Calu3 (cell line): ENCODE measurements around the gene PUM1. TPM values are rescaled to one million over a fixed set of nuclear protein-coding genes. Genes with fewer than 3 reads are reported as not detected.
"Not testable (repeated sequence)": the region's sequence is repeated elsewhere in the genome, so short reads cannot be mapped to it uniquely, and the experiment has no call there.

Experiments used
- BruUV-seq: library from RNA; stranded (reverse); fragments of 400-500 nt; replicated peaks from 2 replicates; lab custom pipeline; 2021; lab: Mats Ljungman, UMichigan
- CTCF ChIA-PET: fragments of 300-600 bp; sonication (Branson Sonifier 250); formaldehyde crosslinking; loops from one replicate; lab custom pipeline; 2022; ENCODE audit warnings: antibody characterized with exemption; lab: Charles Lee
- DNase-seq: peaks from one replicate; pipeline ENCODE4 v3.0.0; 2022
- H3K27ac Mint-ChIP-seq: one replicate; pipeline ENCODE4 v1.8.0; 2022; ENCODE audit warnings: mixed read lengths; ENCODE audit not compliant: unreplicated experiment
- H3K27me3 Mint-ChIP-seq: one replicate; pipeline ENCODE4 v1.8.0; 2022; ENCODE audit warnings: mixed read lengths; ENCODE audit not compliant: unreplicated experiment
- H3K36me3 Mint-ChIP-seq: one replicate; pipeline ENCODE4 v1.8.0; 2022; ENCODE audit warnings: mild to moderate bottlenecking, moderate library complexity, mixed read lengths; ENCODE audit not compliant: insufficient read depth, unreplicated experiment
- H3K4me1 Mint-ChIP-seq: one replicate; pipeline ENCODE4 v1.8.0; 2022; ENCODE audit warnings: mild to moderate bottlenecking, low read depth, mixed read lengths; ENCODE audit not compliant: unreplicated experiment
- H3K4me3 Mint-ChIP-seq: one replicate; pipeline ENCODE4 v1.8.0; 2022; ENCODE audit warnings: mild to moderate bottlenecking, low read depth, moderate library complexity, mixed read lengths; ENCODE audit not compliant: unreplicated experiment
- H3K9me3 Mint-ChIP-seq: one replicate; pipeline ENCODE4 v1.8.0; 2022; ENCODE audit warnings: low read depth, mixed read lengths; ENCODE audit not compliant: unreplicated experiment
- CTCF ChIP-seq: fragments of 200-600 bp; IDR thresholded peaks from one replicate; pipeline ENCODE4 v1.8.0; 2022; ENCODE audit warnings: antibody characterized with exemption; ENCODE audit not compliant: unreplicated experiment
- intact Hi-C: fragments of 100-400 bp; cut with micrococcal nuclease; formaldehyde crosslinking; loops from one replicate; pipeline ENCODE4 v1.10.0; 2022; ENCODE audit not compliant: unreplicated experiment
- total RNA-seq: library from RNA; stranded (reverse); gene quantifications from 2 replicates; pipeline ENCODE4 v1.2.3, GENCODE V29; 2022

PUM1 gene
- total RNA-seq, 1 experiment from 2014 or later = 163 TPM

DNA sequence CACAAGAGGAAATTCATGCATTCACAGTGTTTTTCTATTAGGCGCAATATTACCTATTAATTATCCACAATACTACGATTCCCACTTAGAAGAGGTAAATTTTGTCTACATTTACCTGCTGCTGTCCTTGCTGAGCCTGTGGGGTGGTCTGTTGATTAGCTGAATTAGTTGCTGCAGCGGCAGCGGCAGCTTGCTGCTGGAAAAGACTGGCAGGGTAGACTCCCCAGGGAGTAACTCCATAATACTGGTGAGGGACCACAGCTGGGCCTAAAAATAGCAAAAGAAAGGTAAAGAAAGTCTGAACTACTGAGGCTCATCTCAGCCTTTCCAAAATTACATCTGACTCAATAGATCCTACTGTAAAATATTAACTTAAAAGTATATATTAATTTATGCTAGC, 91.0 kb downstream of the PUM1 start:
- TF ChIP-seq CTCF = no peak
- CTCF ChIA-PET = no interaction called here
- no TSS peak for BruUV-seq
- intact Hi-C loops = no loop called here
- H3K36me3 Mint-ChIP-seq = peaks cover 87% of the 10 kb centered on the region
- H3K4me3 Mint-ChIP-seq = peak overlapping the region; percentile 35
- no peaks in the 10 kb centered on the region for H3K9me3 Mint-ChIP-seq
- H3K27ac Mint-ChIP-seq = peak overlapping the region; percentile 80
- DNase-seq = no peak
- H3K4me1 Mint-ChIP-seq = peaks cover 56% of the 10 kb centered on the region
- no peaks in the 10 kb centered on the region for H3K27me3 Mint-ChIP-seq

- BruUV-seq, H3K9me3 Mint-ChIP-seq, H3K4me3 Mint-ChIP-seq, CTCF ChIA-PET, DNase-seq, H3K27me3 Mint-ChIP-seq, intact Hi-C loops: not testable (repeated sequence)
- H3K27ac Mint-ChIP-seq = peak overlapping the region; percentile 69
- peaks cover 88% of the 10 kb centered on the region for H3K36me3 Mint-ChIP-seq
- H3K4me1 Mint-ChIP-seq = peaks cover 52% of the 10 kb centered on the region
These were observed 93.2 kb downstream of the PUM1 start for GRCh38 chr1:30972349-30972748.

DNA sequence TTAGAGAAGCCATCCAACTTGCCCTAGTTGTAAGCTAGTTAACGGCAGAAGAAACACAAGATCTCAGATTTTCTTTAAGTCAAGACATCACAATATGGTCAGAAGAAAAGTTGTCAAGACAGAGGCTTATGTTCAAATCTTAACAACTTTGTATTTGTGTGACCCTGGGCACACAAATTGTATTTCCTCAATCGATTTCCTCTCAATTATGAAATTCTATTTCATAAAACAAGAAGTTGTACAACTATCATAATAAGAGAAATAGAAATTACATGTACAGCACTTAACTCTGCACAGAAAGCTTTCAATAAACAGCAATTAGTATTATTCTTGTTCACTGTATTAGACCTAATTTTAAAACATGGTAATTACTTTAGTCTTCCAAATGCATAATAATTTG, 94.0 kb downstream of the PUM1 start:
- H3K36me3 Mint-ChIP-seq = peaks cover 88% of the 10 kb centered on the region
- no peak for TF ChIP-seq CTCF

DNA sequence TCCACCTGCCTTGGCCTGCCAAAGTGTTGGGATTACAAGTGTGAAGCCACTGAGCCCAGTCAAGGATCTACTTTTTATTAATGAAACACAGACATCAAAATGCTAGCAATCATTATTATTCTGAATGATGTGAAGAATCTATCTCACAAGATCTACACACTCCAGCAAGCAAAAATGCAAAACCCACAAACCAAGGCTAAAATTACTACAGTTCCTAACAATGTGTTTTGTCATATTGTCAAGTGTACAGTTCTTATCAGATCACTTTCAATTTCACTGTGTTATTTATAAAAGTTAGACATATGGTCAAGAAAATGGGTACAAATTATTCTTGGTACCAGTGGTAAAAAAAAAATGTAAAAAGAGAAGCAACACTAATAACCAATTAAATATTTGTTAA, 95.6 kb downstream of the PUM1 start:
- CTCF ChIA-PET = no interaction called here
- H3K27ac Mint-ChIP-seq = no peak overlapping the region
- no peak for DNase-seq
- TF ChIP-seq CTCF = no peak
- peaks cover 93% of the 10 kb centered on the region for H3K36me3 Mint-ChIP-seq
- peaks cover 58% of the 10 kb centered on the region for H3K4me1 Mint-ChIP-seq
- no peaks in the 10 kb centered on the region for H3K27me3 Mint-ChIP-seq
- no TSS peak for BruUV-seq
- H3K4me3 Mint-ChIP-seq = no peak overlapping the region
- no peaks in the 10 kb centered on the region for H3K9me3 Mint-ChIP-seq
- intact Hi-C loops = no loop called here

More for the DNA sequence above, 94.0 kb downstream of the PUM1 start:
- DNase-seq = no peak
- H3K27me3 Mint-ChIP-seq = no peaks in the 10 kb centered on the region
- CTCF ChIA-PET = interaction anchor here (0.6 kb wide), 1 partner anchor 13 kb away, joined by 3 read pairs; no protein-coding TSS in a partner anchor
- H3K4me3 Mint-ChIP-seq = no peak overlapping the region
- intact Hi-C loops = no loop called here
- H3K9me3 Mint-ChIP-seq = no peaks in the 10 kb centered on the region
- BruUV-seq = no TSS peak
- peak overlapping the region; percentile 69 for H3K27ac Mint-ChIP-seq
- H3K4me1 Mint-ChIP-seq = peaks cover 52% of the 10 kb centered on the region

DNA sequence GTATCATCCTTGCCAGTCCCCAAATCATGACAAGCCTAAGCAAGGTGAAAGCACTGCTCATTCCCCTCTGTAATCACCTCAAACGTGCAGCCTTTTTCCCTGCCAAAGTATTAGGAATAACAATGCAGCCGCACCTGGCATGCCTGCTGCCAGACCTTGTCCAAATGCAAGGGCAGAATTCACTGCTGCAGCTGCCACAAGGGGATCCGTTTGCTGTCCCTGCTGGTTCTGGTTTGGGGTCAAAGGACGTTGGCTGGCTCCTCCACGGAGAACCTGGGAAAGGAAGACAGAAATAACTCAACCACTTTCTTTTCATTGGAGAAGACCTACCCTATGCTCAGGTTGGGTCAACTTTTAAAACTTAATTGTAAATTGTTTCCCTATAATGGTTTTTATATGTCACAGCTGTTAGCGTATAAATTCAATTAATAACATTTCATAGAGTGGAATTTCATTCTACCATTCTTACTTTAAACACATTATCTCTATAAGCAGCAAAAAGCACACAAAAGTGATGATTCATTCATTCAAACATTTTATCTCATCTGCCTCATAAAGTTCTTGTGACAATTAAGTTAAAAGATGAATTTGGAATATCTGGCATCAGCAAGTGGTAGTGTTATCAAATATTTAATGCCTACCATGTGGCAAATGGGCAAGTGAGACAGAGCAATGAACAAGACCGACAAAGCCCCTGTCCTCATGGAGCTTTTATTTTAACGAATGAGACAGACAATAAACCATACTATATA, 97.1 kb downstream of the PUM1 start:
- H3K4me1 Mint-ChIP-seq = peaks cover 58% of the 10 kb centered on the region
- intact Hi-C loops = no loop called here
- no peaks in the 10 kb centered on the region for H3K9me3 Mint-ChIP-seq
- BruUV-seq = no TSS peak
- H3K36me3 Mint-ChIP-seq = peaks cover 93% of the 10 kb centered on the region
- TF ChIP-seq CTCF = no peak
- no peaks in the 10 kb centered on the region for H3K27me3 Mint-ChIP-seq
- DNase-seq = no peak
- CTCF ChIA-PET = interaction anchor here (0.6 kb wide), 2 partner anchors 30 to 36 kb away, joined by 4 to 7 read pairs; no protein-coding TSS in a partner anchor
- H3K4me3 Mint-ChIP-seq = no peak overlapping the region
- H3K27ac Mint-ChIP-seq = no peak overlapping the region
